Breast epithelium (tissue), 4 donors: ENCODE results near the gene SLC6A18. TPM values are rescaled to one million over a fixed set of nuclear protein-coding genes. Genes with fewer than 3 reads are reported as not detected.
"Not testable (repeated sequence)": the region's sequence is repeated elsewhere in the genome, so short reads cannot be mapped to it uniquely, and the experiment has no call there.

Source experiments
- DNase-seq, 2 donors: peaks; one replicate each; pipeline ENCODE4 v3.0.0-alpha.2; 2019; ENCODE audit warnings: low spot score in 2 of 2
- H3K27ac ChIP-seq, 2 donors: fragments of 200-600 bp; sonication (generic) in 1 of 2; one replicate each; pipeline ENCODE4 v1.5.1; 2016 to 2019; ENCODE audit warnings: mild to moderate bottlenecking in 1 of 2
- H3K27me3 ChIP-seq, 2 donors: fragments of 200-600 bp; sonication (generic) in 1 of 2; one replicate each; pipeline versions ENCODE4 v1.5.1 to v1.6.0; 2017 to 2019; ENCODE audit warnings: control low read depth in 1 of 2, mild to moderate bottlenecking in 1 of 2
- H3K36me3 ChIP-seq: fragments of 200-600 bp; one replicate; pipeline ENCODE4 v1.5.1; 2019
- H3K4me1 ChIP-seq, 2 donors: fragments of 200-600 bp; sonication (generic); one replicate each; pipeline ENCODE4 v1.5.1; 2016 to 2019; ENCODE audit warnings: control low read depth in 1 of 2
- H3K4me3 ChIP-seq, 3 donors: fragments of 200-600 bp; sonication (generic); 1 replicate in 2 of 3; 2 replicates in 1 of 3; pipeline ENCODE4 v1.5.1; 2016 to 2019; ENCODE audit warnings: mild to moderate bottlenecking in 3 of 3, moderate library complexity in 2 of 3
- H3K9me3 ChIP-seq, 2 donors: fragments of 200-600 bp; sonication (generic) in 1 of 2; one replicate each; pipeline ENCODE4 v1.5.1; 2016 to 2019; ENCODE audit warnings: control low read depth in 1 of 2
- POLR2A ChIP-seq: fragments of 450-650 bp; IDR thresholded peaks from one replicate; pipeline ENCODE4 v1.6.1; 2016; ENCODE audit warnings: antibody characterized with exemption, mild to moderate bottlenecking, moderate library complexity
- POLR2AphosphoS5 ChIP-seq, 3 donors: sonication (generic); formaldehyde crosslinking; IDR thresholded peaks; one replicate each; pipeline ENCODE4 v1.6.1; 2017; ENCODE audit warnings: antibody characterized with exemption in 3 of 3
- intact Hi-C: fragments of 100-400 bp; cut with DNase I; formaldehyde crosslinking; loops from one replicate; pipeline ENCODE4 v1.15.1; 2023; ENCODE audit warnings: low total_unique reads
- total RNA-seq, 3 donors: library from RNA; depleted of rRNA; stranded (reverse); fragments of >200 nt; gene quantifications; one replicate each; pipeline ENCODE4 v1.1.0, GENCODE V29; 2016
- TF ChIP-seq, protein P1 (sequence below), 3 donors: fragments of 450-650 bp; IDR thresholded peaks; one replicate each; pipeline ENCODE4 v1.5.1; 2016 to 2017; ENCODE audit warnings: antibody characterized with exemption in 3 of 3, mild to moderate bottlenecking in 3 of 3, moderate library complexity in 3 of 3

The SLC6A18 gene
- total RNA-seq, 3 donors from 2014 or later = not detected

- TF ChIP-seq POLR2AphosphoS5 (IDR thresholded peaks at IDR 0.05) = no peak
- H3K27me3 ChIP-seq = no peaks in the 10 kb centered on the region
- H3K9me3 ChIP-seq = peaks cover 23 to 41% of the 10 kb centered on the region in 2 donors
- H3K27ac ChIP-seq = no peak overlapping the region
- no peaks in the 10 kb centered on the region for H3K36me3 ChIP-seq
- DNase-seq = no peak
- intact Hi-C loops = no loop called here
- no peak overlapping the region for H3K4me3 ChIP-seq
- H3K4me1 ChIP-seq = no peaks in the 10 kb centered on the region
These were observed 39.0 kb downstream of the SLC6A18 start for GRCh38 chr5:1264211-1264610.

DNA sequence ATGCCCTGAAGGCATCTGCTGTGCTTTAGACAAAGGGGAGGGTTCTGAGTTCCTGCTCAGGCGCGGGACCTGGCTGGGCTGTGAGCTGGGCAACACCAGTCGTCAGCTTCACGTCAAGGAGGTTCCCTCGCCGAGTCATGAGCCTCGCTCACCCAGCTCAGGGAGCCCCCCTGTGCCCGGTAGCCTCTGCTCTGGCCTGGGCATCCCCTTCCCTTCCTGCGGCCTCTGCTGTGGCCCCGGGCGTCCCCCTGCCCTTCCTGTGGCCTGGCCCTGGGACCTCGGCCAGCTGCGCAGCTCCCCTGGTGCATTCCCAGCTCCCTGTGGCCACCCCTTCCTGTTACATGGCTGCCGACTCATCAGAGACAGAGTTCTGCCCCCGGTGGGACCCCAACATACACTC, 39.8 kb downstream of the SLC6A18 start:
- H3K27me3 ChIP-seq = no peaks in the 10 kb centered on the region
- TF ChIP-seq, protein P1, sequence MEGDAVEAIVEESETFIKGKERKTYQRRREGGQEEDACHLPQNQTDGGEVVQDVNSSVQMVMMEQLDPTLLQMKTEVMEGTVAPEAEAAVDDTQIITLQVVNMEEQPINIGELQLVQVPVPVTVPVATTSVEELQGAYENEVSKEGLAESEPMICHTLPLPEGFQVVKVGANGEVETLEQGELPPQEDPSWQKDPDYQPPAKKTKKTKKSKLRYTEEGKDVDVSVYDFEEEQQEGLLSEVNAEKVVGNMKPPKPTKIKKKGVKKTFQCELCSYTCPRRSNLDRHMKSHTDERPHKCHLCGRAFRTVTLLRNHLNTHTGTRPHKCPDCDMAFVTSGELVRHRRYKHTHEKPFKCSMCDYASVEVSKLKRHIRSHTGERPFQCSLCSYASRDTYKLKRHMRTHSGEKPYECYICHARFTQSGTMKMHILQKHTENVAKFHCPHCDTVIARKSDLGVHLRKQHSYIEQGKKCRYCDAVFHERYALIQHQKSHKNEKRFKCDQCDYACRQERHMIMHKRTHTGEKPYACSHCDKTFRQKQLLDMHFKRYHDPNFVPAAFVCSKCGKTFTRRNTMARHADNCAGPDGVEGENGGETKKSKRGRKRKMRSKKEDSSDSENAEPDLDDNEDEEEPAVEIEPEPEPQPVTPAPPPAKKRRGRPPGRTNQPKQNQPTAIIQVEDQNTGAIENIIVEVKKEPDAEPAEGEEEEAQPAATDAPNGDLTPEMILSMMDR (IDR thresholded peaks at IDR 0.05) = no peak
- TF ChIP-seq POLR2A = no peak
- no peak for TF ChIP-seq POLR2AphosphoS5 (IDR thresholded peaks at IDR 0.05)
- no peak for DNase-seq
- H3K27ac ChIP-seq = no peak overlapping the region
- H3K36me3 ChIP-seq = no peaks in the 10 kb centered on the region
- intact Hi-C loops = no loop called here
- H3K4me1 ChIP-seq = no peaks in the 10 kb centered on the region
- peaks cover 23 to 41% of the 10 kb centered on the region in 2 donors for H3K9me3 ChIP-seq
- no peak overlapping the region for H3K4me3 ChIP-seq

GRCh38 chr5:1265461-1266455, 40.6 kb downstream of the SLC6A18 start:
- H3K27ac ChIP-seq = no peak overlapping the region
- intact Hi-C loops = no loop called here
- H3K27me3 ChIP-seq = no peaks in the 10 kb centered on the region
- DNase-seq = no peak
- peaks cover 25 to 39% of the 10 kb centered on the region in 2 donors for H3K9me3 ChIP-seq
- H3K4me3 ChIP-seq = no peak overlapping the region
- H3K36me3 ChIP-seq = no peaks in the 10 kb centered on the region
- H3K4me1 ChIP-seq = no peaks in the 10 kb centered on the region
- no peak for TF ChIP-seq POLR2AphosphoS5 (IDR thresholded peaks at IDR 0.05)
- no peak for TF ChIP-seq POLR2A
- TF ChIP-seq, protein P1 (IDR thresholded peaks at IDR 0.05) = no peak

- H3K36me3 ChIP-seq = no peaks in the 10 kb centered on the region
- H3K4me1 ChIP-seq = no peaks in the 10 kb centered on the region
- peaks cover 26 to 28% of the 10 kb centered on the region in 2 donors for H3K9me3 ChIP-seq
- intact Hi-C loops = no loop called here
- no peak overlapping the region for H3K27ac ChIP-seq
- TF ChIP-seq, protein P1 (IDR thresholded peaks at IDR 0.05) = no peak
- TF ChIP-seq POLR2AphosphoS5 (IDR thresholded peaks at IDR 0.05) (no peak), POLR2A (no peak)
- no peak overlapping the region for H3K4me3 ChIP-seq
- H3K27me3 ChIP-seq = no peaks in the 10 kb centered on the region
- DNase-seq = no peak
These were observed 41.6 kb downstream of the SLC6A18 start for GRCh38 chr5:1266791-1267190.

GRCh38 chr5:1267464-1267863, 42.3 kb downstream of the SLC6A18 start:
- H3K27me3 ChIP-seq, H3K36me3 ChIP-seq, H3K4me1 ChIP-seq, H3K4me3 ChIP-seq, DNase-seq, intact Hi-C loops, H3K27ac ChIP-seq: not testable (repeated sequence)
- peaks cover 20 to 22% of the 10 kb centered on the region in 2 donors for H3K9me3 ChIP-seq

DNA sequence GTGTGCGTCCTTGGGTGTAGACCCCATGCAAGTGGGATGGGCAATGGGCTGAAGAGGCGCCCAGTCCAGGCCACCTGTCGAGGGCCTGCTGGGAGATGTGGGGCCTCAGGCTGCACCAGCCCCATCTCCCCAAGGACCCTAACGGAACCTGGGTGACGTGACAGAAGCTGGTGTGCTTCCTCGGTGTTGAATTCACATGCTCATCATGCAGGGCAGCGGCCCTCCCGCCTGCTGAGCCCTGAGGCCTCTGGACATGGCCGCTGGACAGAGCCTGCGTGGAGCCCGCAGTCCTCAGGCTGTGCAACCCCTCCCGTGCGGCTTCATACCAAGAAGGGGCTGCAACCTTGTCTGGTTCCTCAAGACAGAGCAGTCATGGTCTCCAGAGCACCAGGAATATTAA, 42.9 kb downstream of the SLC6A18 start:
- intact Hi-C loops = no loop called here
- Histone ChIP-seq H3K9me3 (peaks cover 15 to 16% of the 10 kb centered on the region in 2 donors), H3K4me1 (no peaks in the 10 kb centered on the region)

More for the DNA sequence above, 42.9 kb downstream of the SLC6A18 start:
- Histone ChIP-seq H3K27ac (no peak overlapping the region), H3K27me3 (no peaks in the 10 kb centered on the region), H3K4me3 (no peak overlapping the region), H3K36me3 (no peaks in the 10 kb centered on the region)
- DNase-seq = no peak
- TF ChIP-seq, protein P1 (IDR thresholded peaks at IDR 0.05) = no peak
- no peak for TF ChIP-seq POLR2A
- TF ChIP-seq POLR2AphosphoS5 (IDR thresholded peaks at IDR 0.05) = no peak
